Esophagus squamous epithelium (tissue), 4 donors: ENCODE results near the gene TMEM176B.

Experiments
- CTCF ChIP-seq, 6 experiments: fragments of 450-650 bp in 4 of 6; fragments of 200-600 bp in 2 of 6; sonication (generic) in 2 of 6; IDR thresholded peaks; one replicate each; pipeline ENCODE4 v1.5.1; 2016 to 2019; ENCODE audit warnings: antibody characterized with exemption in 6 of 6, mild to moderate bottlenecking in 4 of 6, moderate library complexity in 4 of 6
- POLR2A ChIP-seq, 4 donors: fragments of 450-650 bp; IDR thresholded peaks; one replicate each; pipeline ENCODE4 v1.6.1; 2017; ENCODE audit warnings: antibody characterized with exemption in 4 of 4, mild to moderate bottlenecking in 4 of 4, moderate library complexity in 3 of 4

- TF ChIP-seq CTCF (IDR thresholded peaks at IDR 0.05), result no peak
- TF ChIP-seq POLR2A (IDR thresholded peaks at IDR 0.05), result no peak
Observed at GRCh38 chr7:150799156-150799555, 1.0 kb downstream of the TMEM176B start.
